GM23248 (cell line): ENCODE results near the gene IRF2BP2.

Experiments used
- EZH2 ChIP-seq: fragments of 200-600 bp; sonication (generic); IDR thresholded peaks from 2 replicates; pipeline ENCODE4 v1.6.1; 2018; ENCODE audit warnings: antibody characterized with exemption, mild to moderate bottlenecking; ENCODE audit not compliant: insufficient read depth, poor library complexity, severe bottlenecking
- EZH2phosphoT487 ChIP-seq: fragments of 200-600 bp; sonication (generic); IDR thresholded peaks from 2 replicates; pipeline ENCODE4 v1.6.1; 2018; ENCODE audit warnings: antibody characterized with exemption, moderate library complexity, mild to moderate bottlenecking, low read depth; ENCODE audit not compliant: insufficient read depth

DNA sequence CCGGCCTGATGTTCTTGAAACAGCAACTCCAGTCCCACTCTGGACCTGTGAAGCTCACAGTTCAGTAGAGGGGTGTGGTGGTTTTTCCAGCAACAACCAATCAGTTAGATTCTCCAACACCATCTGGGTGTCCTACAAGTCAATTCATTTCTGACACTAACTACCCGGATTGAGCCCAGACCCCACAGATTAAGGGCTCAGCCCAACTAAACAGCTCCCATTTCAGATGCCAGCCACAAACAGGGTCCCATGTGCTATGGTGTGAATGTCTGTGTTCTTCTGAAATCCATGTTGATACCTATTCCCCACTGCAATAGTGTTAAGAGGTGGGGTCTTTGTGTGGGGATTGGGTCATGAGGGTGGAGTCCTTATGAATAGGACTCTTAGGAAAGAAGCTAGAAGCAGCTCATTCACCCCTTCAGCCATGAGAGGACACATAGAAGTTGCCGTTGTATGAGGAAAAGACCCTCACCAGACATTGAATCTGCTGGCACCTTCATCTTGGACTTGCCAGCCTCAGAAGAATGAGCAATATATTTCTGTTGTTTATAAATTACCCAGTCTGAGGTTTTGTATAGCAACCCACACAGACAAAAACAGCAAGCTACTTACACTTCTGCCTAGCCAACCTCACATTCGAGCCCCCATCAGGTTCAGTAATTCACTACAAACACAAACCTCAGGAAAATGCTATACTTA is 53.6 kb downstream of the IRF2BP2 start:
- TF ChIP-seq EZH2 (no peak), EZH2phosphoT487 (no peak)
